ENCODE measurements around the gene DENND1A. TPM values are rescaled to one million over a fixed set of nuclear protein-coding genes. Genes with fewer than 3 reads are reported as not detected.

DENND1A gene
- total and polyA plus RNA-seq, 2 of the 13 experiments (the other 11 are each of a cell fraction or from before 2014, with no cell fraction given), result 14.8 to 30.1 TPM

DNA sequence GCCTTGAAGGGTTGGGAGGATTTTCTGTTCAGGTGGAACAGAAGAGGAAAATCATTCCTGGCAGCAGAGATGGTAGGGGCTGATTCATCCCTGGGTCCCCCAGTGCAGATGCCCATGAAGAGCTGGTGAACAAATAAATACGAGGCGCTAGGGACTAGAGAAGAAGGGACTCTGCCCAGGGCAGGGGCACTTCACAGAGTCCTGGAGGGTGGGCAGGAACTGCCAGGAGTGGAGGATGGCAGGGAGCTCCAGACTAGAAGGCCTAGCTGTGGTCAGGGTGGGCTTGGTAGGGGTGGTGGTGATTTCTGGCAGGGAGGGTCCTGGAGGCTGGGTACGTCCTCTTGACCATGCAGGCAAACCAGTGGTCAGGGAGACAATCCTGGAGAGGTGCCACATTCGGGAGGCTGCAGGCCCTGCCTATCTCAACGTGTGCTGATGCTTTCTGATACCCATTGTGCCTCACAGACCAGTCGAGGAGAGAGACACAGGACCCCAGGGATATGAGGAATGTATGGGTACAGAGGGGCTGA lies 504.0 kb downstream of the DENND1A start:
- Histone ChIP-seq H3K4me2 (ENCODE audit: low read depth, low read length) (no peak overlapping the region), H4K20me1 (ENCODE audit: insufficient read depth, low read length) (no peaks in the 10 kb centered on the region), H3K79me2 (ENCODE audit: insufficient read depth, low read length) (no peaks in the 10 kb centered on the region), H3K27me3 (ENCODE audit: control insufficient read depth in 1 of 2, insufficient read depth in 2 of 2, low read length in 2 of 2) (no peaks in the 10 kb centered on the region), H3K36me3 (replicated peaks in 1 of 2; ENCODE audit: control insufficient read depth in 1 of 2, insufficient read depth in 2 of 2, low read length in 2 of 2) (peaks cover 7 to 52% of the 10 kb centered on the region in 2 experiments; a peak in 4 of 5 replicates), H3K9ac (ENCODE audit: insufficient read depth, low read depth, low read length) (no peak overlapping the region), H3K4me3 (replicated peaks in 1 of 3; ENCODE audit: insufficient read depth in 1 of 3, low read depth in 2 of 3, low read length in 3 of 3) (no peak overlapping the region), H3K9me3 (ENCODE audit: low read length) (no peaks in the 10 kb centered on the region), H3K4me1 (ENCODE audit: insufficient read depth, low read length) (no peaks in the 10 kb centered on the region), H2AFZ (ENCODE audit: low read length) (no peak overlapping the region), H3K27ac (ENCODE audit: extremely low read length, insufficient read depth, low read length) (no peak overlapping the region)
- POLR2A ChIA-PET, result no interaction called here
- ATAC-seq (no peak), FAIRE-seq (no peak), DNase-seq (ENCODE audit: low spot score) (no peak)
- 96% methylated on average over 3 of the region's 6 CpGs for WGBS (ENCODE audit: low lambda C conversion rate)
- in situ Hi-C loops (cut with HindIII; ENCODE audit: extremely low pct_ligation_motif_present, low pct_unique_long_range_greater_than_20kb), result no loop called here
- no TSS peak for BruUV-seq (replicated peaks)
- CTCF ChIA-PET (ENCODE audit: low intra/inter-chr PET ratio, low total read pairs), result no interaction called here
- intact Hi-C loops (cut with micrococcal nuclease; ENCODE audit: unreplicated experiment), result no loop called here
- TF ChIP-seq SRSF9 (IDR thresholded peaks at IDR 0.05; ENCODE audit: borderline replicate concordance, insufficient read depth, low read depth, low read length, poor library complexity, severe bottlenecking) (no peak), BRD4 (CRISPR knock-in tag; IDR thresholded peaks at IDR 0.05) (no peak), YY1 (IDR thresholded peaks at IDR 0.05; ENCODE audit: insufficient read depth, insufficient replicate concordance, low read depth, low read length) (no peak), RARG (CRISPR knock-in tag; IDR thresholded peaks at IDR 0.05; ENCODE audit: low read depth) (no peak), KLF9 (CRISPR knock-in tag; IDR thresholded peaks at IDR 0.05; ENCODE audit: low read depth) (no peak), ZNF18 (CRISPR knock-in tag; IDR thresholded peaks at IDR 0.05; ENCODE audit: insufficient replicate concordance) (no peak), KLF13 (CRISPR knock-in tag; IDR thresholded peaks at IDR 0.05) (no peak), ZNF687 (CRISPR knock-in tag; IDR thresholded peaks at IDR 0.05) (no peak), EHMT2 (IDR thresholded peaks at IDR 0.05; ENCODE audit: borderline replicate concordance, low read depth, low read length) (no peak)
- TF ChIP-seq, protein P1, sequence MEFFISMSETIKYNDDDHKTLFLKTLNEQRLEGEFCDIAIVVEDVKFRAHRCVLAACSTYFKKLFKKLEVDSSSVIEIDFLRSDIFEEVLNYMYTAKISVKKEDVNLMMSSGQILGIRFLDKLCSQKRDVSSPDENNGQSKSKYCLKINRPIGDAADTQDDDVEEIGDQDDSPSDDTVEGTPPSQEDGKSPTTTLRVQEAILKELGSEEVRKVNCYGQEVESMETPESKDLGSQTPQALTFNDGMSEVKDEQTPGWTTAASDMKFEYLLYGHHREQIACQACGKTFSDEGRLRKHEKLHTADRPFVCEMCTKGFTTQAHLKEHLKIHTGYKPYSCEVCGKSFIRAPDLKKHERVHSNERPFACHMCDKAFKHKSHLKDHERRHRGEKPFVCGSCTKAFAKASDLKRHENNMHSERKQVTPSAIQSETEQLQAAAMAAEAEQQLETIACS (CRISPR knock-in tag; IDR thresholded peaks at IDR 0.05), result no peak
- TF ChIP-seq, protein P2, sequence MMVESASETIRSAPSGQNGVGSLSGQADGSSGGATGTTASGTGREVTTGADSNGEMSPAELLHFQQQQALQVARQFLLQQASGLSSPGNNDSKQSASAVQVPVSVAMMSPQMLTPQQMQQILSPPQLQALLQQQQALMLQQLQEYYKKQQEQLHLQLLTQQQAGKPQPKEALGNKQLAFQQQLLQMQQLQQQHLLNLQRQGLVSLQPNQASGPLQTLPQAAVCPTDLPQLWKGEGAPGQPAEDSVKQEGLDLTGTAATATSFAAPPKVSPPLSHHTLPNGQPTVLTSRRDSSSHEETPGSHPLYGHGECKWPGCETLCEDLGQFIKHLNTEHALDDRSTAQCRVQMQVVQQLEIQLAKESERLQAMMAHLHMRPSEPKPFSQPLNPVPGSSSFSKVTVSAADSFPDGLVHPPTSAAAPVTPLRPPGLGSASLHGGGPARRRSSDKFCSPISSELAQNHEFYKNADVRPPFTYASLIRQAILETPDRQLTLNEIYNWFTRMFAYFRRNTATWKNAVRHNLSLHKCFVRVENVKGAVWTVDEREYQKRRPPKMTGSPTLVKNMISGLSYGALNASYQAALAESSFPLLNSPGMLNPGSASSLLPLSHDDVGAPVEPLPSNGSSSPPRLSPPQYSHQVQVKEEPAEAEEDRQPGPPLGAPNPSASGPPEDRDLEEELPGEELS (CRISPR knock-in tag; IDR thresholded peaks at IDR 0.05), result no peak
- TF ChIP-seq, protein P3, sequence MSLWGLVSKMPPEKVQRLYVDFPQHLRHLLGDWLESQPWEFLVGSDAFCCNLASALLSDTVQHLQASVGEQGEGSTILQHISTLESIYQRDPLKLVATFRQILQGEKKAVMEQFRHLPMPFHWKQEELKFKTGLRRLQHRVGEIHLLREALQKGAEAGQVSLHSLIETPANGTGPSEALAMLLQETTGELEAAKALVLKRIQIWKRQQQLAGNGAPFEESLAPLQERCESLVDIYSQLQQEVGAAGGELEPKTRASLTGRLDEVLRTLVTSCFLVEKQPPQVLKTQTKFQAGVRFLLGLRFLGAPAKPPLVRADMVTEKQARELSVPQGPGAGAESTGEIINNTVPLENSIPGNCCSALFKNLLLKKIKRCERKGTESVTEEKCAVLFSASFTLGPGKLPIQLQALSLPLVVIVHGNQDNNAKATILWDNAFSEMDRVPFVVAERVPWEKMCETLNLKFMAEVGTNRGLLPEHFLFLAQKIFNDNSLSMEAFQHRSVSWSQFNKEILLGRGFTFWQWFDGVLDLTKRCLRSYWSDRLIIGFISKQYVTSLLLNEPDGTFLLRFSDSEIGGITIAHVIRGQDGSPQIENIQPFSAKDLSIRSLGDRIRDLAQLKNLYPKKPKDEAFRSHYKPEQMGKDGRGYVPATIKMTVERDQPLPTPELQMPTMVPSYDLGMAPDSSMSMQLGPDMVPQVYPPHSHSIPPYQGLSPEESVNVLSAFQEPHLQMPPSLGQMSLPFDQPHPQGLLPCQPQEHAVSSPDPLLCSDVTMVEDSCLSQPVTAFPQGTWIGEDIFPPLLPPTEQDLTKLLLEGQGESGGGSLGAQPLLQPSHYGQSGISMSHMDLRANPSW (CRISPR knock-in tag; IDR thresholded peaks at IDR 0.05; ENCODE audit: borderline replicate concordance), result no peak
